HG03439 (cell line): ENCODE results near the gene MTUS2.

Experiments
- ATAC-seq: cut with Tn5 transposase; IDR thresholded peaks from one replicate; pipeline ENCODE4 v1.9.1; 2021; ENCODE audit warnings: mild to moderate bottlenecking, moderate library complexity; ENCODE audit not compliant: unreplicated experiment

The MTUS2 gene

GRCh38 chr13:28820099-28821051 is at the start of gene MTUS2:
MTUS2 (plus strand) TSS chr13:28820339.
- ATAC-seq, result peak; percentile 48

- ATAC-seq, result no peak
Measured at GRCh38 chr13:28778308-28779215, 41.6 kb upstream of the MTUS2 start.

- ATAC-seq, result no peak
Measured at GRCh38 chr13:28792992-28793391, 27.1 kb upstream of the MTUS2 start.

GRCh38 chr13:28794396-28794795 is 25.7 kb upstream of the MTUS2 start:
- no peak for ATAC-seq

GRCh38 chr13:28796938-28797257 is 23.2 kb upstream of the MTUS2 start:
- no peak for ATAC-seq

- ATAC-seq, result no peak
Measured at GRCh38 chr13:28805193-28805819, 14.8 kb upstream of the MTUS2 start.

GRCh38 chr13:28817204-28817603 is 2.9 kb upstream of the MTUS2 start:
- ATAC-seq, result no peak

- ATAC-seq, result no peak
Measured at GRCh38 chr13:28819046-28819730, 951 bp upstream of the MTUS2 start.

- peak; percentile 58 for ATAC-seq
Measured at GRCh38 chr13:28819735-28820098, 422 bp upstream of the MTUS2 start.

GRCh38 chr13:28822151-28822550 is 2.0 kb downstream of the MTUS2 start:
- ATAC-seq, result no peak

GRCh38 chr13:28822801-28823200 is 2.7 kb downstream of the MTUS2 start:
- ATAC-seq, result no peak

- ATAC-seq, result no peak
Measured at GRCh38 chr13:28825379-28825778, 5.2 kb downstream of the MTUS2 start.

GRCh38 chr13:28826368-28826767 is 6.2 kb downstream of the MTUS2 start:
- ATAC-seq, result no peak

GRCh38 chr13:28830580-28830979 is 10.4 kb downstream of the MTUS2 start:
- no peak for ATAC-seq

- ATAC-seq, result no peak
Measured at GRCh38 chr13:28831117-28831516, 11.0 kb downstream of the MTUS2 start.

GRCh38 chr13:28837111-28837510 is 17.0 kb downstream of the MTUS2 start:
- ATAC-seq, result no peak

- ATAC-seq, result no peak
Measured at GRCh38 chr13:28843639-28844038, 23.5 kb downstream of the MTUS2 start.

- ATAC-seq, result no peak
Measured at GRCh38 chr13:28849441-28849840, 29.3 kb downstream of the MTUS2 start.

GRCh38 chr13:28850226-28850625 is 30.1 kb downstream of the MTUS2 start:
- no peak for ATAC-seq

- no peak for ATAC-seq
Measured at GRCh38 chr13:28851422-28851821, 31.3 kb downstream of the MTUS2 start.

- ATAC-seq, result no peak
Measured at GRCh38 chr13:28854657-28855056, 34.5 kb downstream of the MTUS2 start.
